Upper lobe of left lung (tissue), 4 donors: Measurements from ENCODE around the gene THAP4.

Experiments
- POLR2A ChIP-seq, 4 donors: fragments of 450-650 bp; IDR thresholded peaks; one replicate each; pipeline ENCODE4 v1.5.1; 2016 to 2017; ENCODE audit warnings: antibody characterized with exemption in 4 of 4, mild to moderate bottlenecking in 2 of 4
- POLR2AphosphoS5 ChIP-seq, 2 donors: sonication (generic); formaldehyde crosslinking; IDR thresholded peaks; one replicate each; pipeline ENCODE4 v1.5.1; 2017; ENCODE audit warnings: antibody characterized with exemption in 2 of 2
- TF ChIP-seq, protein P1 (sequence below), 6 experiments: fragments of 450-650 bp in 4 of 6; fragments of 200-600 bp in 2 of 6; sonication (generic) in 2 of 6; IDR thresholded peaks; one replicate each; pipeline ENCODE4 v1.5.1; 2016 to 2019; ENCODE audit warnings: antibody characterized with exemption in 6 of 6

DNA sequence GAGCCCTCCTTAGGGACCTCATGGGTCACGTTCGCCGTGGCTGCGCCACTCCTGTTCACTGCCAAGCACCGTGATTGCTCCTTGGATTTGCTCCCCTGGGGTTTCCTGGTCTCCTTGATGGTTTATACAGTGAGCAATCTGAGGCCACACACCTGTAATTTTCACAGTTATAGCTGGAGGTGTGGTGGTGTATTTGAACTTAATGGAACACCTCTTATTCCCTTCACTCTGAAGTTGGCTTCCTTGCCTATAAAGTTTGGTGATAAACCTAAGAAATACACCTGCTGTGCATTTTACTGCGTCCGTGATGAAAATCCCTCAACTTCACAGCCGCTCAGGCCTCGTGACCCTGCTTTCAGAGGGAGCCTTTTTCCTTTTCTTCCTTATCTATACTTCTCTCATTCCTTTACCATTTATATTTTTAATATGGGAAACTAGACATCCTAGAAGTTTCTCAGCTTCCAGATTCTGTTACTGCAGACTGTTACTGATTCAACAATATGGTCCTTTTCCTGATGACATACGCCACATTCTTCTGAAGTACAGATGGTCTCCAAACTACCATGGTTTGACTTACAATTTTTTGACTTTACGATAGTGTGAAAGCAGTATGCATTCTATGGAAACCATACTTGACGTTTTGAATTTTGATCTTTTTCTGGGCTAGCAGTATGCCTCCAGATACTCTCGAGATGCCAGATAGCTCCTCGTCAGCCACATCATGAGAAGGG is 9.1 kb upstream of the THAP4 start:
- TF ChIP-seq POLR2A (IDR thresholded peaks at IDR 0.05) (no peak), POLR2AphosphoS5 (IDR thresholded peaks at IDR 0.05) (no peak)
- TF ChIP-seq, protein P1, sequence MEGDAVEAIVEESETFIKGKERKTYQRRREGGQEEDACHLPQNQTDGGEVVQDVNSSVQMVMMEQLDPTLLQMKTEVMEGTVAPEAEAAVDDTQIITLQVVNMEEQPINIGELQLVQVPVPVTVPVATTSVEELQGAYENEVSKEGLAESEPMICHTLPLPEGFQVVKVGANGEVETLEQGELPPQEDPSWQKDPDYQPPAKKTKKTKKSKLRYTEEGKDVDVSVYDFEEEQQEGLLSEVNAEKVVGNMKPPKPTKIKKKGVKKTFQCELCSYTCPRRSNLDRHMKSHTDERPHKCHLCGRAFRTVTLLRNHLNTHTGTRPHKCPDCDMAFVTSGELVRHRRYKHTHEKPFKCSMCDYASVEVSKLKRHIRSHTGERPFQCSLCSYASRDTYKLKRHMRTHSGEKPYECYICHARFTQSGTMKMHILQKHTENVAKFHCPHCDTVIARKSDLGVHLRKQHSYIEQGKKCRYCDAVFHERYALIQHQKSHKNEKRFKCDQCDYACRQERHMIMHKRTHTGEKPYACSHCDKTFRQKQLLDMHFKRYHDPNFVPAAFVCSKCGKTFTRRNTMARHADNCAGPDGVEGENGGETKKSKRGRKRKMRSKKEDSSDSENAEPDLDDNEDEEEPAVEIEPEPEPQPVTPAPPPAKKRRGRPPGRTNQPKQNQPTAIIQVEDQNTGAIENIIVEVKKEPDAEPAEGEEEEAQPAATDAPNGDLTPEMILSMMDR (IDR thresholded peaks at IDR 0.05) = no peak
